NK-92 (cell line): Measurements from ENCODE around the gene GSTO2.

ENCODE experiments used
- DNase-seq: peaks from one replicate; lab custom pipeline; 2025; ENCODE audit not compliant: unreplicated experiment; lab: John Stamatoyannopoulos, UW

Gene GSTO2

GRCh38 chr10:104279550-104280259 lies 10.7 kb downstream of the GSTO2 start:
- no peak for DNase-seq

- no peak for DNase-seq
These were observed 12.7 kb downstream of the GSTO2 start for GRCh38 chr10:104281694-104282093.

- no peak for DNase-seq
These were observed 15.9 kb downstream of the GSTO2 start for GRCh38 chr10:104284846-104285245.

GRCh38 chr10:104286939-104287338 lies 18.0 kb downstream of the GSTO2 start:
- no peak for DNase-seq

GRCh38 chr10:104288355-104288754 lies 19.4 kb downstream of the GSTO2 start:
- no peak for DNase-seq

GRCh38 chr10:104291439-104291951 lies 22.5 kb downstream of the GSTO2 start:
- no peak for DNase-seq

GRCh38 chr10:104293011-104293410 lies 24.0 kb downstream of the GSTO2 start:
- DNase-seq: no peak

- DNase-seq: no peak
These were observed 24.9 kb downstream of the GSTO2 start for GRCh38 chr10:104293781-104294321.

- DNase-seq: no peak
These were observed 27.9 kb downstream of the GSTO2 start for GRCh38 chr10:104296687-104297436.

GRCh38 chr10:104297697-104298660 lies 29.0 kb downstream of the GSTO2 start:
- DNase-seq: no peak

GRCh38 chr10:104299031-104299904 lies 30.3 kb downstream of the GSTO2 start:
- no peak for DNase-seq

- DNase-seq: no peak
These were observed 31.2 kb downstream of the GSTO2 start for GRCh38 chr10:104300002-104300735.

- DNase-seq: no peak
These were observed 31.8 kb downstream of the GSTO2 start for GRCh38 chr10:104300736-104301292.

- no peak for DNase-seq
These were observed 33.1 kb downstream of the GSTO2 start for GRCh38 chr10:104301907-104302690.

GRCh38 chr10:104303594-104304355 lies 34.8 kb downstream of the GSTO2 start:
- DNase-seq: no peak

GRCh38 chr10:104304356-104304745 lies 35.4 kb downstream of the GSTO2 start:
- no peak for DNase-seq

GRCh38 chr10:104304927-104305326 lies 35.9 kb downstream of the GSTO2 start:
- no peak for DNase-seq
